OCI-LY3 (cell line): ENCODE data around the gene EPB41L5.

Source experiments
- H2AFZ ChIP-seq: fragments of 200-600, 300-600 bp; shearing (Covaris generic); 2 replicates; pipeline ENCODE4 v1.6.0; 2014; ENCODE audit warnings: antibody characterized with exemption, low read depth, low read length
- H3K27ac ChIP-seq: fragments of 200-600, 300-600 bp; sonication (generic); 2 replicates; pipeline ENCODE4 v1.5.1; 2014; ENCODE audit warnings: mild to moderate bottlenecking, low read length, moderate library complexity, mixed read lengths
- H3K27me3 ChIP-seq: fragments of 200-600, 300-600 bp; sonication (generic); 2 replicates; pipeline ENCODE4 v1.6.1; 2014; ENCODE audit warnings: low read depth, low read length, mixed read lengths
- H3K36me3 ChIP-seq: fragments of 200-600, 300-600 bp; sonication (generic); replicated peaks from 2 replicates; pipeline ENCODE3; 2014; ENCODE audit warnings: low read depth, low read length, mixed read lengths
- H3K4me1 ChIP-seq: fragments of 300-600, 200-600 bp; sonication (generic); 2 replicates; pipeline ENCODE4 v1.6.1; 2014; ENCODE audit warnings: low read length, mixed read lengths
- H3K4me2 ChIP-seq: fragments of 200-600, 300-600 bp; sonication (generic); 2 replicates; pipeline ENCODE4 v1.6.1; 2014; ENCODE audit warnings: low read length, mixed read lengths
- H3K4me3 ChIP-seq: fragments of 300-600, 200-600 bp; sonication (generic); 2 replicates; pipeline ENCODE4 v1.5.1; 2014; ENCODE audit warnings: antibody characterized with exemption, mild to moderate bottlenecking, low read length, moderate library complexity
- H3K79me2 ChIP-seq: fragments of 300-600, 200-600 bp; shearing (Covaris generic); 2 replicates; pipeline ENCODE4 v1.6.1; 2014; ENCODE audit warnings: mild to moderate bottlenecking, low read length, mixed read lengths
- H3K9ac ChIP-seq: fragments of 300-600, 200-600 bp; shearing (Covaris generic); 2 replicates; pipeline ENCODE4 v1.6.0; 2014; ENCODE audit warnings: mild to moderate bottlenecking, low read length, moderate library complexity
- H3K9me3 ChIP-seq: fragments of 200-600, 300-600 bp; shearing (Covaris generic); 2 replicates; pipeline ENCODE4 v1.6.1; 2014; ENCODE audit warnings: low read length, mixed read lengths; ENCODE audit not compliant: insufficient read depth
- H4K20me1 ChIP-seq: fragments of 200-600, 300-600 bp; sonication (generic); 2 replicates; pipeline ENCODE4 v1.6.1; 2016; ENCODE audit warnings: low read length, mixed read lengths; ENCODE audit not compliant: insufficient read depth
- CTCF ChIP-seq: fragments of 200-600, 300-600 bp; sonication (generic); IDR thresholded peaks from 2 replicates; pipeline ENCODE4 v1.5.1; 2014; ENCODE audit warnings: antibody characterized with exemption, low read length, low read depth
- EZH2phosphoT487 ChIP-seq: fragments of 200-600 bp; shearing (Covaris generic); IDR thresholded peaks from 2 replicates; pipeline ENCODE4 v1.6.1; 2018; ENCODE audit warnings: antibody characterized with exemption, mixed run types, low read depth

Gene EPB41L5

GRCh38 chr2:120029672-120030640 is 17.1 kb downstream of the EPB41L5 start:
- Histone ChIP-seq H3K27me3 (no peaks in the 10 kb centered on the region), H4K20me1 (peaks cover 90% of the 10 kb centered on the region), H2AFZ (no peak overlapping the region), H3K4me3 (no peak overlapping the region), H3K9ac (no peak overlapping the region), H3K4me2 (no peak overlapping the region), H3K4me1 (no peaks in the 10 kb centered on the region), H3K27ac (no peak overlapping the region), H3K9me3 (no peaks in the 10 kb centered on the region), H3K79me2 (peaks cover 100% of the 10 kb centered on the region), H3K36me3 (peaks cover 49% of the 10 kb centered on the region)
- TF ChIP-seq EZH2phosphoT487 (no peak), CTCF (no peak)

- Histone ChIP-seq H3K9ac (no peak overlapping the region), H3K27me3 (no peaks in the 10 kb centered on the region), H3K4me3 (no peak overlapping the region), H3K4me1 (no peaks in the 10 kb centered on the region), H4K20me1 (peaks cover 87% of the 10 kb centered on the region), H3K9me3 (no peaks in the 10 kb centered on the region), H3K79me2 (peaks cover 100% of the 10 kb centered on the region), H3K36me3 (peaks cover 38% of the 10 kb centered on the region), H2AFZ (no peak overlapping the region), H3K4me2 (no peak overlapping the region), H3K27ac (no peak overlapping the region)
- TF ChIP-seq CTCF, result no peak
- no peak for TF ChIP-seq EZH2phosphoT487
Measured at GRCh38 chr2:120032297-120032696, 19.4 kb downstream of the EPB41L5 start.

- Histone ChIP-seq H3K4me1 (0 out of 2 replicates have a peak, but pooled peaks cover 3% of the 10 kb centered on the region), H2AFZ (no peak overlapping the region), H3K4me3 (no peak overlapping the region), H3K27ac (no peak overlapping the region), H4K20me1 (peaks cover 85% of the 10 kb centered on the region), H3K4me2 (no peak overlapping the region), H3K36me3 (peaks cover 44% of the 10 kb centered on the region), H3K9ac (no peak overlapping the region), H3K79me2 (peaks cover 100% of the 10 kb centered on the region), H3K27me3 (no peaks in the 10 kb centered on the region), H3K9me3 (no peaks in the 10 kb centered on the region)
- TF ChIP-seq CTCF, result no peak
Measured at GRCh38 chr2:120034027-120034426, 21.1 kb downstream of the EPB41L5 start.

GRCh38 chr2:120034621-120035020 is 21.7 kb downstream of the EPB41L5 start:
- Histone ChIP-seq H3K79me2 (peaks cover 100% of the 10 kb centered on the region), H3K4me3 (no peak overlapping the region), H2AFZ (no peak overlapping the region), H3K27me3 (no peaks in the 10 kb centered on the region), H4K20me1 (peaks cover 83% of the 10 kb centered on the region), H3K9ac (no peak overlapping the region), H3K4me1 (0 out of 2 replicates have a peak, but pooled peaks cover 5% of the 10 kb centered on the region), H3K27ac (no peak overlapping the region), H3K36me3 (peaks cover 43% of the 10 kb centered on the region), H3K4me2 (no peak overlapping the region), H3K9me3 (no peaks in the 10 kb centered on the region)
- TF ChIP-seq EZH2phosphoT487 (no peak), CTCF (no peak)
